GM23248 (cell line): ENCODE measurements around the gene EXTL1.

Experiments
- EZH2 ChIP-seq: fragments of 200-600 bp; sonication (generic); IDR thresholded peaks from 2 replicates; pipeline ENCODE4 v1.6.1; 2018; ENCODE audit warnings: antibody characterized with exemption, mild to moderate bottlenecking; ENCODE audit not compliant: insufficient read depth, poor library complexity, severe bottlenecking
- EZH2phosphoT487 ChIP-seq: fragments of 200-600 bp; sonication (generic); IDR thresholded peaks from 2 replicates; pipeline ENCODE4 v1.6.1; 2018; ENCODE audit warnings: antibody characterized with exemption, moderate library complexity, mild to moderate bottlenecking, low read depth; ENCODE audit not compliant: insufficient read depth

DNA sequence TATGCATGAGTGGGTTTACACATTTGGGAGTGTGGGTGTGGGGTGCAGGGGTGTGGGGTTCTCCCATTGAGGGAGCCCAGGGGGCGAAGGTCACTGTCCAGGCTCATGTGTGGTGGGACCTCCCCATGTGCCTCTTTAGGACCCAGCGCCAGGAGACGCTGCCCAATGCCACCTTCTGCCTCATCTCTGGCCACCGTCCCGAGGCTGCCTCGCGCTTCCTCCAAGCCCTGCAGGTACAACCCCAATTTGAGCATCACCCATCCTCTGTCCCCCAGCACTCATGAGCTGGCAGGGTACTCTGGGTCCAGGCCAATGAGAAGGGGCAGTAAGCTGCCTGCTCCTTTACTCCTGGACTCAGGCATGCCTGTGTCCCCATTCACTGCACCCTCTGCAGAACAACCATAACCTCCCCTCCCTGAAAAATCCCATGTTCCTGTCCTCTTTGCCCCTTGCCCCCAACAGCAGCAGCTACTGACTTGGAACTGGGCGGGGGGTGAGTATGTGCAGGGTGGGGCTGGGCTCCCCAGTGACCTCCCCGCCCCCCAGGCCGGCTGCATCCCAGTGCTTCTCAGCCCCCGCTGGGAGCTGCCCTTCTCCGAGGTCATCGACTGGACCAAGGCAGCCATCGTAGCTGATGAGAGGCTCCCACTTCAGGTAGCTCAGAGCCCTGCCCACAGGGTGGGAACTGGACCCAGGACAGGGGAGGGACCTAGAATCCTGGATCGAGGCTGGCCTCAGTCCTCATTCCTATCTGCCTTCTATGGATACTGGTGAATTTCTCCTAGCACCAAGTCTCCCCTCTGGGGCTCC, 7.7 kb downstream of the EXTL1 start:
- TF ChIP-seq EZH2phosphoT487 (no peak), EZH2 (no peak)
